T-cell (primary cell): ENCODE results near the gene GLRX. TPM values are rescaled to one million over a fixed set of nuclear protein-coding genes. Genes with fewer than 3 reads are reported as not detected.

Experiments
- ATAC-seq, 4 experiments: fragments of 200-7000 bp in 3 of 4; fragments of 150-1000 bp in 1 of 4; cut with Tn5 transposase; replicated peaks in 1 of 4; 1 replicate in 3 of 4; 2 replicates in 1 of 4; pipeline ENCODE4 v1.10.0; 2021; ENCODE audit warnings: moderate library complexity in 3 of 4, mild to moderate bottlenecking in 2 of 4, moderate number of reproducible peaks in 1 of 4
- CTCF ChIA-PET, 2 donors: fragments of 300-600 bp; sonication (Branson Sonifier 250); formaldehyde crosslinking; loops; one replicate each; lab custom pipeline; 2022; ENCODE audit warnings: antibody characterized with exemption in 2 of 2; lab: Charles Lee
- POLR2A ChIA-PET, 2 donors: fragments of 300-600 bp; sonication (Branson Sonifier 250); formaldehyde crosslinking; loops; one replicate each; lab custom pipeline; 2022; ENCODE audit warnings: antibody characterized with exemption in 2 of 2; lab: Charles Lee
- DNase-seq, 35 experiments: peaks; one replicate each; pipeline versions ENCODE4 v3.0.0 to v3.0.0-alpha.2; 2013 to 2023
- H3K27ac ChIP-seq: one replicate; pipeline ENCODE4 v1.5.1; 2013; ENCODE audit warnings: low read length
- H3K27me3 ChIP-seq, 2 experiments: replicated peaks in 1 of 2; 1 replicate in 1 of 2; 2 replicates in 1 of 2; pipeline versions ENCODE4 v1.6.1 to v1.7.0; 2013; ENCODE audit warnings: low read length in 1 of 2, mixed read lengths in 1 of 2; ENCODE audit not compliant: control insufficient read depth in 2 of 2, insufficient read depth in 2 of 2; ENCODE audit errors: extremely low read depth in 1 of 2
- H3K36me3 ChIP-seq, 2 donors: 1 replicate in 1 of 2; 2 replicates in 1 of 2; pipeline versions ENCODE4 v1.6.1 to v1.7.0; 2013; ENCODE audit warnings: low read length in 1 of 2; ENCODE audit not compliant: control insufficient read depth in 2 of 2, insufficient read depth in 1 of 2; ENCODE audit errors: extremely low read depth in 1 of 2
- H3K4me1 ChIP-seq, 2 experiments: 1 replicate in 1 of 2; 2 replicates in 1 of 2; pipeline versions ENCODE4 v1.6.1 to v1.7.0; 2013; ENCODE audit warnings: low read length in 2 of 2, mixed read lengths in 1 of 2; ENCODE audit not compliant: insufficient read depth in 2 of 2, control insufficient read depth in 1 of 2; ENCODE audit errors: extremely low read depth in 1 of 2
- H3K4me3 ChIP-seq, 2 donors: 1 replicate in 1 of 2; 2 replicates in 1 of 2; pipeline versions ENCODE4 v1.5.1 to v1.7.0; 2013; ENCODE audit warnings: mild to moderate bottlenecking in 2 of 2, low read length in 1 of 2, moderate library complexity in 1 of 2; ENCODE audit not compliant: control insufficient read depth in 1 of 2; ENCODE audit errors: extremely low read depth in 1 of 2
- H3K9me3 ChIP-seq: 2 replicates; pipeline ENCODE4 v1.7.0; 2013
- H3K27ac Mint-ChIP-seq, 2 donors: one replicate each; pipeline ENCODE4 v1.8.0; 2020 to 2021; ENCODE audit warnings: mild to moderate bottlenecking in 2 of 2, mixed read lengths in 2 of 2
- H3K27me3 Mint-ChIP-seq, 2 donors: one replicate each; pipeline ENCODE4 v1.8.0; 2021 to 2022; ENCODE audit warnings: mixed read lengths in 2 of 2
- H3K36me3 Mint-ChIP-seq: one replicate; pipeline ENCODE4 v1.8.0; 2021; ENCODE audit warnings: mixed read lengths
- H3K4me1 Mint-ChIP-seq, 3 donors: one replicate each; pipeline ENCODE4 v1.8.0; 2020 to 2022; ENCODE audit warnings: mixed read lengths in 3 of 3, mild to moderate bottlenecking in 1 of 3
- H3K4me3 Mint-ChIP-seq, 3 donors: one replicate each; pipeline ENCODE4 v1.8.0; 2020 to 2022; ENCODE audit warnings: mild to moderate bottlenecking in 3 of 3, mixed read lengths in 3 of 3, moderate library complexity in 3 of 3
- H3K9me3 Mint-ChIP-seq, 3 donors: one replicate each; pipeline ENCODE4 v1.8.0; 2020 to 2022; ENCODE audit warnings: mixed read lengths in 3 of 3
- WGBS: methylation state at CpG from one replicate; pipeline ENCODE4 v1.1.5; 2013; ENCODE audit warnings: missing lambda C conversion rate; ENCODE audit not compliant: insufficient coverage; 5-methylcytosine and 5-hydroxymethylcytosine counted together
- total RNA-seq, 35 experiments: library from RNA in 6 of 35; stranded (reverse) in 6 of 35; fragments of 120-200 nt in 1 of 35; gene quantifications; one replicate each; pipeline versions ENCODE4 v1.2.1 to v1.2.4 and lab custom pipeline; 2013 to 2026

Gene GLRX
- total RNA-seq, 5 donors from 2014 or later (not counting 1 experiment from before 2014, with no cell fraction given): 27.6 to 73.3 (median 56.8) TPM

DNA sequence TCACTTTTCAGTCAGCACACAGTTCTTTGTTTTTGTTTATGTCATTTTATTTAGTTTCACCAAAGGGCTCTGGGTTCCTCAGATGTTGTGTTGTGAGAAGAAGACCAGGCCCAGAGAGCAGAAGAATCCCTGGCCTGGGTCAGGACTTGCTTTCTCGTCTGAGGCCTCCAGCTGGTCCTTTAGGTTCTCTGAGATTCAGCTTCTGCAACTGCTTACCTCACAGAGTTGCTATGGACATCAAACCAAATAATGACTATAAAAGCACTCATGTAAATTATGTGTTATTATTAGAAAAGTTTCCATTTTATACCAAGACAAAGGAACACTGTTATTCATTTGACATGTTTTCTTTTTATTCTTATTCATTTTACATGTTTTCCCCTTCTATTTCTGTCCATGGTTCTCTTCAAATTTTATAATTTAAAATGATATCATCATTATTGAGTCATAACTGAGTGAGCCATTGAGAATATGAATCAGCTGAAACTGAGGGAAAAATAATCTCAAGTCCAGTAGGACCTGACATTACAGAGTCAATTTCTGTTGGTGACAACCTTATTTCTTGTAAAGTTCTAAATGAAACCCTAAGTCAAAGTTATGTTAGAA is 44.0 kb upstream of the GLRX start:
- no peak overlapping the region for H3K27ac Mint-ChIP-seq
- Histone ChIP-seq H3K27me3 (no peaks in the 10 kb centered on the region), H3K27ac (no peak overlapping the region), H3K9me3 (no peaks in the 10 kb centered on the region), H3K4me1 (peaks cover 22 to 23% of the 10 kb centered on the region in 2 experiments), H3K4me3 (no peak overlapping the region), H3K36me3 (no peaks in the 10 kb centered on the region)
- CTCF ChIA-PET: interaction anchor here in 1 of 2 donors (0.7 kb wide), 1 partner anchor 8 kb away, joined by 6 read pairs; no protein-coding TSS in a partner anchor
- no CpG with 5 or more reads among the region's 1 CpG for WGBS
- H3K9me3 Mint-ChIP-seq: no peaks in the 10 kb centered on the region
- no peaks in the 10 kb centered on the region for H3K36me3 Mint-ChIP-seq
- no peak overlapping the region for H3K4me3 Mint-ChIP-seq
- no peak for ATAC-seq
- no peak for DNase-seq
- peaks cover 2 to 10% of the 10 kb centered on the region in 2 donors for H3K27me3 Mint-ChIP-seq
- H3K4me1 Mint-ChIP-seq: peaks cover 42 to 54% (median 47%) of the 10 kb centered on the region in 3 donors
- POLR2A ChIA-PET: no interaction called here

DNA sequence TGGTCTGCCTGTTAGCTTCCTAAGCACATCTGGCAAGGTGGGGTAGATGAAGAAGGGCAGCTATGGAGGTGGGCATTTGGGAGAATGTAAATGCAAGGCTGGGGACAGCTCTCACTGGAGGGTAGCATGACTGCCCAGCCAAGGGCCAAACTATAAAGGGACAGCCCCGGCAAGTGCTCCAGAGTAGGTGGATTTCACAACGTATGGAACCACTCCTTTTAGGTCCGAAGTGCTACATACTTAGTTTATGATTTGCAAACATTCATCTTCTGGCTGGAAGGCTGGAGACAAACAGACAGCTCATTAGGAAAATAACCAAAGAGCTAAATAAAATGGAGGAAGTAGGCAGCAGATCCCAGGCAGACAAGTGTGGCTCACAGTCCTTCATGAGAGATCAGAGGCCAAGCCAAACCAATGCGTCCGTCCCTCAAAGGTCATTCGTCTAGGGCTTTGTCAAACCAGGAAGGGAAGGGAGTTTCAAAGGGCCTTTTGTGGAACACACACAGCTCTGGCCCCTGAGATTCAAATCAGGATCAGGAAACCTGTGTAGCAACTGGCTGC is 42.5 kb upstream of the GLRX start:
- Mint-ChIP-seq H3K9me3 (no peaks in the 10 kb centered on the region), H3K4me3 (no peak overlapping the region), H3K4me1 (peaks cover 35 to 51% (median 42%) of the 10 kb centered on the region in 3 donors), H3K27me3 (peaks cover 6 to 10% of the 10 kb centered on the region in 2 donors), H3K36me3 (no peaks in the 10 kb centered on the region), H3K27ac (no peak overlapping the region)
- ATAC-seq (no peak), DNase-seq (no peak)
- H3K4me1 ChIP-seq: peaks cover 14 to 16% of the 10 kb centered on the region in 2 experiments
- ChIA-PET POLR2A (interaction anchor here in 1 of 2 donors (0.6 kb wide), 1 partner anchor 1141 kb away, joined by 5 read pairs; no protein-coding TSS in a partner anchor), CTCF (interaction anchor here (0.6 to 1.7 kb wide), 6 partner anchors 10 to 738 kb away, joined by 3 to 4 read pairs (median 4); no protein-coding TSS in a partner anchor)
- H3K27me3 ChIP-seq: no peaks in the 10 kb centered on the region
- H3K36me3 ChIP-seq: no peaks in the 10 kb centered on the region
- 100% methylated on average over 4 of the region's 6 CpGs for WGBS
- H3K27ac ChIP-seq: no peak overlapping the region
- H3K9me3 ChIP-seq: no peaks in the 10 kb centered on the region
- H3K4me3 ChIP-seq: no peak overlapping the region

GRCh38 chr5:95864456-95864855 is 41.9 kb upstream of the GLRX start:
- H3K4me1 Mint-ChIP-seq: peaks cover 31 to 51% (median 43%) of the 10 kb centered on the region in 3 donors
- no CpG with 5 or more reads among the region's 1 CpG for WGBS
- H3K36me3 Mint-ChIP-seq: no peaks in the 10 kb centered on the region
- peaks cover 7 to 12% of the 10 kb centered on the region in 2 donors for H3K27me3 Mint-ChIP-seq
- H3K4me3 Mint-ChIP-seq: no peak overlapping the region
- H3K4me3 ChIP-seq: no peak overlapping the region
- H3K27me3 ChIP-seq: no peaks in the 10 kb centered on the region
- no peaks in the 10 kb centered on the region for H3K9me3 ChIP-seq
- H3K27ac Mint-ChIP-seq: no peak overlapping the region
- no peak for DNase-seq
- H3K27ac ChIP-seq: no peak overlapping the region
- H3K4me1 ChIP-seq: peaks cover 10 to 16% of the 10 kb centered on the region in 2 experiments
- H3K9me3 Mint-ChIP-seq: no peaks in the 10 kb centered on the region
- H3K36me3 ChIP-seq: no peaks in the 10 kb centered on the region
- POLR2A ChIA-PET: interaction anchor here in 1 of 2 donors (0.6 kb wide), 2 partner anchors 22 to 1141 kb away, joined by 5 to 8 read pairs; no protein-coding TSS in a partner anchor
- no peak for ATAC-seq
- CTCF ChIA-PET: interaction anchor here (0.7 to 1.7 kb wide), 5 partner anchors 10 to 739 kb away, joined by 3 to 4 read pairs (median 4); no protein-coding TSS in a partner anchor

DNA sequence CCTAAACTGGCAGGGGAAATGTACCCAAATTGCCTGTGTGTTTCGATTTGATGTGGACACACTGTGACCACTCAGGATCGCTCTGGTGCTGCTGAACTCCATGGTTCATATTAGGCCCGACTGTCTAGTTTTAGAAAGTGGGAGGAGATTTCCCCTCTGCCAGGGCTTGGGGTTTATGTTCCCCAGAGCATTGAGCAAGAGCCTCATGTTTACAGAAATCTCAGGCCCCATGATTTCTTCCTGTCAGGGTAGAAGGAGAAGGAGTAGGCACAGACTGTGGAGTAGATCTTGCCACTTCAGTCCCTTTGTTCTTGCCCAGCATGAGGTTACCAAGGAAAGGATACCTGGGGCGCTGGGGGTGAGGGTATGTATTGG is 40.8 kb upstream of the GLRX start:
- no peak for ATAC-seq
- H3K9me3 Mint-ChIP-seq: no peaks in the 10 kb centered on the region
- no peak for DNase-seq
- H3K4me1 Mint-ChIP-seq: peaks cover 29 to 51% (median 43%) of the 10 kb centered on the region in 3 donors
- no peak overlapping the region for H3K27ac Mint-ChIP-seq
- Histone ChIP-seq H3K4me3 (no peak overlapping the region), H3K36me3 (no peaks in the 10 kb centered on the region), H3K27ac (no peak overlapping the region), H3K9me3 (no peaks in the 10 kb centered on the region), H3K4me1 (peaks cover 6 to 12% of the 10 kb centered on the region in 2 experiments), H3K27me3 (peaks cover 0 to 5% of the 10 kb centered on the region in 2 experiments)
- ChIA-PET CTCF (interaction anchor here (0.7 to 5.4 kb wide), 4 partner anchors 8 to 473 kb away, joined by 3 to 42 read pairs (median 4); no protein-coding TSS in a partner anchor), POLR2A (no interaction called here)
- peaks cover 9 to 15% of the 10 kb centered on the region in 2 donors for H3K27me3 Mint-ChIP-seq
- 40% methylated on average over 1 of the region's 4 CpGs for WGBS
- no peak overlapping the region for H3K4me3 Mint-ChIP-seq
- no peaks in the 10 kb centered on the region for H3K36me3 Mint-ChIP-seq

DNA sequence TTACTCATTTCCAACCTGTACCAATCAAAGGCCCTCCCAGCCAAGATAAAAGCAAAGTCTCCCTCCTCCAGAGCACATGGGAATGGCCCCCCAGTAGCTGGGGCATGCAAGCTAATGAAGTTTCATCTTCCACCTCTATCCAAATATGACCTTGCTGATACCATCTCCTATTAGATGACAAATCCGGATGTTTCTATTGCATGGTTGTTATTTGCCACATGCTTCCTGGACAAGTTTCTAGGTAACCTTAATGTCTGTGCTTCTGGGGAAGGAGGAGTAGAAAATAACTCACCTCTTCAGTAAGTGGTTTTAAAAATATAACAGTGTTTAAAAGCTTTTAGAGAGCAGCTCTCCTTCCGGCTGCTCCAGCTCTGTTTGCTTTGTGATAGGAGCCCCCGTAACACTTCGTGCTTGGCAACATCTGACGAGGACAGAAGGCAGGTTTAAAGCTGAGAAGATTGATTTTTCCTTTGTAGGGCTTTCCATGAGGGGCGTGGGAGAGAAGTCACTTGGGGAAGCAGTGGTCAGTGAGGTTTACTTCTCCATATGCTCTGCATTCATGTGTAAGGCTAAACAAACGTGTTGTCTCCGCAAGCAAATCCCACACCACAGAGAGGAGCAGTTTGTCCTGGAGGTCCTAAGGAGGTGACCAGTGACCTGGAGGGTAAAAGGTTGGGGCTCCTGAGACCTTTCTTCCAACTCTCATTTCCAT is 40.3 kb upstream of the GLRX start:
- Histone ChIP-seq H3K36me3 (no peaks in the 10 kb centered on the region), H3K27ac (no peak overlapping the region), H3K4me3 (no peak overlapping the region), H3K27me3 (peaks cover 0 to 8% of the 10 kb centered on the region in 2 experiments), H3K9me3 (no peaks in the 10 kb centered on the region), H3K4me1 (peaks cover 6 to 12% of the 10 kb centered on the region in 2 experiments)
- ATAC-seq (no peak), DNase-seq (no peak)
- H3K36me3 Mint-ChIP-seq: no peaks in the 10 kb centered on the region
- H3K27ac Mint-ChIP-seq: peak overlapping the region in 1 of 2 donors; percentile 17
- CTCF ChIA-PET: interaction anchor here (0.5 to 5.4 kb wide), 6 partner anchors 9 to 476 kb away, joined by 3 to 42 read pairs (median 3); no protein-coding TSS in a partner anchor
- WGBS: 84% methylated on average over 4 of the region's 8 CpGs
- H3K4me1 Mint-ChIP-seq: peaks cover 28 to 51% (median 43%) of the 10 kb centered on the region in 3 donors
- H3K4me3 Mint-ChIP-seq: peak overlapping the region in 1 of 3 donors; percentile 8
- no peaks in the 10 kb centered on the region for H3K9me3 Mint-ChIP-seq
- POLR2A ChIA-PET: interaction anchor here (0.6 to 0.7 kb wide), 2 partner anchors 95 to 151 kb away, joined by 3 to 4 read pairs; no protein-coding TSS in a partner anchor
- peaks cover 9 to 15% of the 10 kb centered on the region in 2 donors for H3K27me3 Mint-ChIP-seq
